Measurements from ENCODE around the gene SOX12.

GRCh38 chr20:366719-367485 is 41.5 kb downstream of the SOX12 start:
- TF ChIP-seq, protein P1, sequence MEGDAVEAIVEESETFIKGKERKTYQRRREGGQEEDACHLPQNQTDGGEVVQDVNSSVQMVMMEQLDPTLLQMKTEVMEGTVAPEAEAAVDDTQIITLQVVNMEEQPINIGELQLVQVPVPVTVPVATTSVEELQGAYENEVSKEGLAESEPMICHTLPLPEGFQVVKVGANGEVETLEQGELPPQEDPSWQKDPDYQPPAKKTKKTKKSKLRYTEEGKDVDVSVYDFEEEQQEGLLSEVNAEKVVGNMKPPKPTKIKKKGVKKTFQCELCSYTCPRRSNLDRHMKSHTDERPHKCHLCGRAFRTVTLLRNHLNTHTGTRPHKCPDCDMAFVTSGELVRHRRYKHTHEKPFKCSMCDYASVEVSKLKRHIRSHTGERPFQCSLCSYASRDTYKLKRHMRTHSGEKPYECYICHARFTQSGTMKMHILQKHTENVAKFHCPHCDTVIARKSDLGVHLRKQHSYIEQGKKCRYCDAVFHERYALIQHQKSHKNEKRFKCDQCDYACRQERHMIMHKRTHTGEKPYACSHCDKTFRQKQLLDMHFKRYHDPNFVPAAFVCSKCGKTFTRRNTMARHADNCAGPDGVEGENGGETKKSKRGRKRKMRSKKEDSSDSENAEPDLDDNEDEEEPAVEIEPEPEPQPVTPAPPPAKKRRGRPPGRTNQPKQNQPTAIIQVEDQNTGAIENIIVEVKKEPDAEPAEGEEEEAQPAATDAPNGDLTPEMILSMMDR (conservative IDR thresholded peaks at IDR 0.05; ENCODE audit: low read depth, low read length) = no peak
- TF ChIP-seq EZH2 (IDR thresholded peaks at IDR 0.05; ENCODE audit: borderline replicate concordance, low read depth, low read length, poor library complexity, severe bottlenecking) = no peak

All from A673 (cell line).